ENCODE data around the gene KIF2C.
"Not testable (repeated sequence)": the region's sequence is repeated elsewhere in the genome, so short reads cannot be mapped to it uniquely, and the experiment has no call there.

DNA sequence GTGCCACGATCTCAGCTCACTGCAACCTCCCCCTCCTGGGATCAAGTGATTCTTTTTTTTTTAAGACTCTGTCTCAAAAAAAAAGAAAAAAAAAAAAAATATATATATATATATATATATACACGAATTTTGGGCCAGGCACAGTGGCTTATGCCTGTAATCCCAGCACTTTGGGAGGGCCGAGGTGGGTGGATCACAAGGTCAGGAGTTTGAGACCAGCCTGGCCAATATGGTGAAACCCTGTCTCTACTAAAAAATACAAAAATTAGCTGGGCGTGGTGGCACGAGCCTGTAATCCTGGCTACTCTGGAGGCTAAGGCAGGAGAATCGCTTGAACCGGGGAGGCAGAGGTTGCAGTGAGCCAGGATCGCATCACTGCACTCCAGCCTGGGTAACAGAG, 58.2 kb downstream of the KIF2C start:
- TF ChIP-seq EZH2phosphoT487 (IDR thresholded peaks at IDR 0.05; ENCODE audit: borderline replicate concordance); YY1 (IDR thresholded peaks at IDR 0.05; ENCODE audit: extremely low read depth, insufficient replicate concordance, low read depth, low read length); ZFX (IDR thresholded peaks at IDR 0.05): not testable (repeated sequence)
- TF ChIP-seq, protein P1, sequence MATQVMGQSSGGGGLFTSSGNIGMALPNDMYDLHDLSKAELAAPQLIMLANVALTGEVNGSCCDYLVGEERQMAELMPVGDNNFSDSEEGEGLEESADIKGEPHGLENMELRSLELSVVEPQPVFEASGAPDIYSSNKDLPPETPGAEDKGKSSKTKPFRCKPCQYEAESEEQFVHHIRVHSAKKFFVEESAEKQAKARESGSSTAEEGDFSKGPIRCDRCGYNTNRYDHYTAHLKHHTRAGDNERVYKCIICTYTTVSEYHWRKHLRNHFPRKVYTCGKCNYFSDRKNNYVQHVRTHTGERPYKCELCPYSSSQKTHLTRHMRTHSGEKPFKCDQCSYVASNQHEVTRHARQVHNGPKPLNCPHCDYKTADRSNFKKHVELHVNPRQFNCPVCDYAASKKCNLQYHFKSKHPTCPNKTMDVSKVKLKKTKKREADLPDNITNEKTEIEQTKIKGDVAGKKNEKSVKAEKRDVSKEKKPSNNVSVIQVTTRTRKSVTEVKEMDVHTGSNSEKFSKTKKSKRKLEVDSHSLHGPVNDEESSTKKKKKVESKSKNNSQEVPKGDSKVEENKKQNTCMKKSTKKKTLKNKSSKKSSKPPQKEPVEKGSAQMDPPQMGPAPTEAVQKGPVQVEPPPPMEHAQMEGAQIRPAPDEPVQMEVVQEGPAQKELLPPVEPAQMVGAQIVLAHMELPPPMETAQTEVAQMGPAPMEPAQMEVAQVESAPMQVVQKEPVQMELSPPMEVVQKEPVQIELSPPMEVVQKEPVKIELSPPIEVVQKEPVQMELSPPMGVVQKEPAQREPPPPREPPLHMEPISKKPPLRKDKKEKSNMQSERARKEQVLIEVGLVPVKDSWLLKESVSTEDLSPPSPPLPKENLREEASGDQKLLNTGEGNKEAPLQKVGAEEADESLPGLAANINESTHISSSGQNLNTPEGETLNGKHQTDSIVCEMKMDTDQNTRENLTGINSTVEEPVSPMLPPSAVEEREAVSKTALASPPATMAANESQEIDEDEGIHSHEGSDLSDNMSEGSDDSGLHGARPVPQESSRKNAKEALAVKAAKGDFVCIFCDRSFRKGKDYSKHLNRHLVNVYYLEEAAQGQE (IDR thresholded peaks at IDR 0.05; ENCODE audit: low read depth): not testable (repeated sequence)
